CD4-positive, alpha-beta memory T cell (primary cell): Measurements from ENCODE around the gene INPP4B. TPM values are rescaled to one million over a fixed set of nuclear protein-coding genes. Genes with fewer than 3 reads are reported as not detected.
A peak's percentile ranks its signal among the peaks of the same experiment; 100 is the strongest.

Experiments
- CTCF ChIA-PET: fragments of 350-600 bp; sonication (Branson Sonifier 250); formaldehyde crosslinking; loops from one replicate; lab custom pipeline; 2021; ENCODE audit warnings: inconsistent platforms; ENCODE audit not compliant: partially characterized antibody; lab: Charles Lee
- POLR2A ChIA-PET: fragments of 350-600 bp; sonication (Branson Sonifier 250); formaldehyde crosslinking; loops from one replicate; lab custom pipeline; 2021; ENCODE audit not compliant: partially characterized antibody; lab: Charles Lee
- DNase-seq, 5 donors: peaks; one replicate each; pipeline versions ENCODE4 v3.0.0 to v3.0.0-alpha.2; 2020 to 2022; ENCODE audit warnings: mixed read lengths in 1 of 5
- H3K27ac ChIP-seq: one replicate; pipeline ENCODE4 v1.7.0; 2013; ENCODE audit warnings: low read depth, low read length
- H3K27me3 ChIP-seq: 2 replicates; pipeline ENCODE4 v1.7.0; 2013; ENCODE audit warnings: mild to moderate bottlenecking, low read length, moderate library complexity; ENCODE audit not compliant: insufficient read depth
- H3K36me3 ChIP-seq: 2 replicates; pipeline ENCODE4 v1.7.0; 2013; ENCODE audit warnings: mild to moderate bottlenecking, low read length, moderate library complexity; ENCODE audit not compliant: insufficient read depth
- H3K4me1 ChIP-seq: 2 replicates; pipeline ENCODE4 v1.7.0; 2013; ENCODE audit warnings: mild to moderate bottlenecking, low read length, moderate library complexity; ENCODE audit not compliant: insufficient read depth
- H3K4me3 ChIP-seq, 2 donors: one replicate each; pipeline ENCODE4 v1.7.0; 2013; ENCODE audit warnings: low read length in 2 of 2, mild to moderate bottlenecking in 1 of 2
- H3K9me3 ChIP-seq, 2 donors: one replicate each; pipeline ENCODE4 v1.7.0; 2013; ENCODE audit warnings: low read length in 2 of 2, control low read depth in 1 of 2; ENCODE audit not compliant: control insufficient read depth in 1 of 2
- H3K27ac Mint-ChIP-seq, 7 donors: one replicate each; pipeline ENCODE4 v1.8.0; 2020 to 2021; ENCODE audit warnings: mixed read lengths in 7 of 7, mild to moderate bottlenecking in 6 of 7, inconsistent platforms in 3 of 7, moderate library complexity in 3 of 7
- H3K27me3 Mint-ChIP-seq, 2 donors: one replicate each; pipeline ENCODE4 v1.8.0; 2020 to 2021; ENCODE audit warnings: mixed read lengths in 2 of 2
- H3K36me3 Mint-ChIP-seq, 2 donors: one replicate each; pipeline ENCODE4 v1.8.0; 2020 to 2021; ENCODE audit warnings: mixed read lengths in 2 of 2, inconsistent platforms in 1 of 2, mild to moderate bottlenecking in 1 of 2
- H3K4me1 Mint-ChIP-seq, 4 donors: one replicate each; pipeline ENCODE4 v1.8.0; 2020 to 2021; ENCODE audit warnings: mixed read lengths in 4 of 4, mild to moderate bottlenecking in 1 of 4
- H3K4me3 Mint-ChIP-seq, 8 donors: one replicate each; pipeline ENCODE4 v1.8.0; 2020 to 2021; ENCODE audit warnings: mixed read lengths in 8 of 8, mild to moderate bottlenecking in 7 of 8, moderate library complexity in 6 of 8, inconsistent platforms in 3 of 8
- H3K9me3 Mint-ChIP-seq, 8 donors: one replicate each; pipeline ENCODE4 v1.8.0; 2020 to 2021; ENCODE audit warnings: mixed read lengths in 8 of 8, mild to moderate bottlenecking in 5 of 8, inconsistent platforms in 3 of 8, moderate library complexity in 1 of 8
- intact Hi-C: fragments of 100-400 bp; cut with micrococcal nuclease; formaldehyde crosslinking; loops from one replicate; pipeline ENCODE4 v1.15.1; 2023
- polyA plus RNA-seq, 2 donors: library from polyadenylated mRNA; unstranded; fragments of 300-500 nt; fragmentation: Illumina TruSeq; gene quantifications; one replicate each; pipeline ENCODE4 v1.2.3, GENCODE V29; 2021
- total RNA-seq, 2 experiments: library from RNA; stranded (reverse); gene quantifications; one replicate each; pipeline ENCODE4 v1.2.3, GENCODE V29; 2021

Gene INPP4B
- total and polyA plus RNA-seq, 4 experiments from 2014 or later = 76.7 to 112 (median 80.8) TPM

DNA sequence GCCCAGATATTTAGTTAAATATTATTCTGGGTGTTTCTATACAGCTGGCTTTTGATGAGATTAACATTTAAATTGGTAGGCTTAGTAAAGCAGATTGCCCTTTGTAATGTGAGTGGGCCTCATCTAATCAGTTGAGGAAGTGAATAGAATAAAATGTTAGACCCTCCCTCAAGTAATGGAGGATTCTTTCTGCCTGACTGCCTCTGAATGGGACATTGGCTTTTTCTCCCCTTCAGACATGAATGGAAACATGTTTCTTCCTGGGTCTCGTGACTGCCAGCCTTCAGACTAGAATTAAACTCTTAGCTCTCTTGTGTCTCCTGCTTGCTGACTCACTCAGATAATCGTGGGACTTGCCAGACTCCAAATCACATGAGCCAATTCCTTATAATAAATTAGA, 266.7 kb downstream of the INPP4B start:
- H3K4me1 Mint-ChIP-seq = peaks cover 34 to 61% (median 48%) of the 10 kb centered on the region in 4 donors
- Histone ChIP-seq H3K27me3 (no peaks in the 10 kb centered on the region), H3K4me3 (no peak overlapping the region), H3K27ac (no peak overlapping the region), H3K4me1 (peaks cover 12% of the 10 kb centered on the region), H3K36me3 (peaks cover 4% of the 10 kb centered on the region), H3K9me3 (no peaks in the 10 kb centered on the region)
- H3K27me3 Mint-ChIP-seq = no peaks in the 10 kb centered on the region
- intact Hi-C loops = no loop called here
- no peak overlapping the region for H3K4me3 Mint-ChIP-seq
- CTCF ChIA-PET = interaction anchor here (0.6 kb wide), 1 partner anchor 71 kb away, joined by 3 read pairs; no protein-coding TSS in a partner anchor
- peak overlapping the region in 1 of 7 donors; percentile 70 for H3K27ac Mint-ChIP-seq
- peaks cover 0 to 4% (median 0%) of the 10 kb centered on the region in 8 donors for H3K9me3 Mint-ChIP-seq
- H3K36me3 Mint-ChIP-seq = peaks cover 53 to 78% of the 10 kb centered on the region in 2 donors
- DNase-seq = no peak
- POLR2A ChIA-PET = interaction anchor here (1.1 to 1.3 kb wide), 2 partner anchors 12 to 13 kb away, joined by 3 to 4 read pairs; no protein-coding TSS in a partner anchor

DNA sequence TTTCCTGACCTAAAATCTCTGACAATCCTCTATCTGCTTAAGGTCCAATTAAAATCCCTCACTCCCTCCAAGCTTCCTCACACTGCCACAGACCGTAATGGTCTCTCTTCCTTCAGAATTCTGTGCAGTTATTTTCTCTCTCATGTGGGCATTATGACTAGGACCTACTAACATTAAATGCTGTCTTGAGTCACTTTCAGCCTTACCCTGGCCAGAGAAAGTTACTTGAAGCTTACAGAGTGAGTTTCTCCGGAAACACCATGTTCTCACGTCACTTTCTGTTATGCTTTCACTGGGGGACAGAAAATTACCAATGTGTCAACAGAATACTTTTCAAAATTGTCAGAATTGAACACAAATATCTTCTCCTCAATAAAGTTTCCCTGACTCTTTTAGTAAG, 271.8 kb downstream of the INPP4B start:
- no peak overlapping the region for H3K4me3 ChIP-seq
- H3K27me3 ChIP-seq = no peaks in the 10 kb centered on the region
- H3K27me3 Mint-ChIP-seq = no peaks in the 10 kb centered on the region
- intact Hi-C loops = no loop called here
- ChIA-PET CTCF (interaction anchor here (1.2 kb wide), 1 partner anchor 146 kb away, joined by 3 read pairs; no protein-coding TSS in a partner anchor), POLR2A (interaction anchor here (0.7 to 2.6 kb wide), 8 partner anchors 8 to 188 kb away, joined by 3 to 13 read pairs (median 4); no protein-coding TSS in a partner anchor)
- H3K9me3 ChIP-seq = no peaks in the 10 kb centered on the region
- peak overlapping the region; percentile 21 to 71 (median 64) for H3K4me3 Mint-ChIP-seq
- H3K9me3 Mint-ChIP-seq = peaks cover 0 to 6% (median 0%) of the 10 kb centered on the region in 8 donors
- H3K27ac ChIP-seq = no peak overlapping the region
- peaks cover 50 to 69% of the 10 kb centered on the region in 2 donors for H3K36me3 Mint-ChIP-seq
- no peaks in the 10 kb centered on the region for H3K36me3 ChIP-seq
- peaks cover 55% of the 10 kb centered on the region for H3K4me1 ChIP-seq
- peak overlapping the region; percentile 31 to 82 (median 76) for H3K27ac Mint-ChIP-seq
- DNase-seq = no peak
- peaks cover 45 to 70% (median 58%) of the 10 kb centered on the region in 4 donors for H3K4me1 Mint-ChIP-seq

DNA sequence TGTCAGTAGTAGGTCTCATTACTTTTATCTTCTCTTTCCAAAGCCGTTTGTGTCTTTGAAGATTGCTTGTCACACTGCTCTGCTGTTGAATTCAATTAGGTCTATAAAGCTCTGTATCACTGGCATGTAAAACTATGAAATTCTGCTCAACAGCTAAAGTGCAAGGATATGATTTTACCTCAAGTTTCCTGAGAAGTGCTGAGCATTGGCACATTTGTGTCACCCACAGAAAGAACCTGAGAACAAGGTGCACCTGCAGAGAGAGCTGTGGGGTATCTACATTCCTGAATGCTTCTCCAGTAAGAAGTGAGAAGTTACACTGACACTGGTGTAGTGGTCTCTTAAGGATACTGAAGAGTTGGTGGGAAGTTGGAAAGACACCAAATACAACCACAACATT, 274.0 kb downstream of the INPP4B start:
- no peaks in the 10 kb centered on the region for H3K27me3 Mint-ChIP-seq
- no peaks in the 10 kb centered on the region for H3K36me3 ChIP-seq
- H3K4me1 ChIP-seq = peaks cover 63% of the 10 kb centered on the region
- peaks cover 40 to 52% of the 10 kb centered on the region in 2 donors for H3K36me3 Mint-ChIP-seq
- H3K27me3 ChIP-seq = no peaks in the 10 kb centered on the region
- H3K27ac Mint-ChIP-seq = peak overlapping the region in 5 of 7 donors; percentile 10 to 77 (median 58)
- DNase-seq = no peak
- intact Hi-C loops = no loop called here
- H3K4me3 ChIP-seq = no peak overlapping the region
- peak overlapping the region; percentile 9 to 71 (median 30) for H3K4me3 Mint-ChIP-seq
- CTCF ChIA-PET = interaction anchor here (1.3 to 1.4 kb wide), 2 partner anchors 170 to 219 kb away, joined by 3 read pairs; no protein-coding TSS in a partner anchor
- H3K9me3 Mint-ChIP-seq = peaks cover 0 to 3% (median 0%) of the 10 kb centered on the region in 8 donors
- POLR2A ChIA-PET = interaction anchor here (0.6 to 7.9 kb wide), 2 partner anchors 128 to 167 kb away, joined by 3 to 166 read pairs; no protein-coding TSS in a partner anchor
- H3K4me1 Mint-ChIP-seq = peaks cover 40 to 74% (median 53%) of the 10 kb centered on the region in 4 donors
- H3K27ac ChIP-seq = no peak overlapping the region
- no peaks in the 10 kb centered on the region for H3K9me3 ChIP-seq

DNA sequence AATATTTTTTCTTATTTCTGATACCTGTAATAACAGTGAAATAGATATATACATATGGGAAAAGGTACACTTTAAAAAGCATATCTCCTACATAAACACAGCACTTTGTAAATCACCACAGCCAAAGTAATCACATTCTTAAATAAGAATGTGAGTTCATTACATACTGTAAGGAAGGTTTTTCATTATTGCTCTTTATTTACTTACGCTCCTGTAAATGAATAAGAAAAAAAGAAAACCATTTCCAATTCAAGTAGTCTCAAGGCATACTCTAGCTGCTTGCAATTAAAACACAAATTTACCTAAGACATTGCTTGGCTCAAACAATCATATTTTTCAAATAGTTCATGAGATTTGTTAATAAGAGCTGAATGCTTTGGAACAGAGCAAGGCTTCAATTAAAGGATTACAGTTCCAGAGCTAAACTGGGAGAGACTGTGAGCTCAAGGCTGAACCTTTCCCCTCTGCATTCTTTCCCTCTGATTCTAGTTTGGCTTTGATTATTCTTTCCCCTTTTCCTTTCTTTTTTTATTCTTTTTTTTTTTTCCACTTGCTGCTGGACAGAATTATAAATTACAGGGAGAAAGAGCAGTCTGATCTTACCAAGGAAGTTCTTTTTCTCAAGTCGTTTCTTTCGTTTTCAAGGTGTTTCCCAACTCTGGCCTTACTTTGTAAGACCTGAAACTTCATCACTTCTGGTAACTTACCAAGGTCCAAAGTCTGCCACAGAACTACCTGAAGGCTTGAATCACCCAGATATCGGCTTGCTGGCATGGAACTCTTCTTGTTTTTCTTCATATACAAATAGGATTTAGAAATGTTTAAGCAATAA, 278.3 kb downstream of the INPP4B start:
- Histone ChIP-seq H3K4me1 (peaks cover 74% of the 10 kb centered on the region), H3K4me3 (peak overlapping the region; percentile 53 to 57), H3K27me3 (no peaks in the 10 kb centered on the region), H3K9me3 (no peaks in the 10 kb centered on the region), H3K36me3 (no peaks in the 10 kb centered on the region), H3K27ac (peak overlapping the region; percentile 75)
- Mint-ChIP-seq H3K9me3 (peaks cover 0 to 4% (median 0%) of the 10 kb centered on the region in 8 donors), H3K36me3 (peaks cover 18 to 20% of the 10 kb centered on the region in 2 donors), H3K4me1 (peaks cover 37 to 84% (median 49%) of the 10 kb centered on the region in 4 donors), H3K4me3 (peak overlapping the region; percentile 80 to 97 (median 92)), H3K27me3 (no peaks in the 10 kb centered on the region), H3K27ac (peak overlapping the region; percentile 86 to 98 (median 96))
- no peak for DNase-seq
- CTCF ChIA-PET = interaction anchor here (0.8 to 6.2 kb wide), 32 partner anchors 8 to 441 kb away, joined by 3 to 107 read pairs (median 4); no protein-coding TSS in a partner anchor
- intact Hi-C loops = loop anchor here (1.0 to 5.0 kb wide), 10 partner anchors 9 to 441 kb away; no protein-coding TSS in a partner anchor
- POLR2A ChIA-PET = interaction anchor here (0.7 to 7.9 kb wide), 35 partner anchors 8 to 298 kb away, joined by 3 to 166 read pairs (median 10); no protein-coding TSS in a partner anchor

DNA sequence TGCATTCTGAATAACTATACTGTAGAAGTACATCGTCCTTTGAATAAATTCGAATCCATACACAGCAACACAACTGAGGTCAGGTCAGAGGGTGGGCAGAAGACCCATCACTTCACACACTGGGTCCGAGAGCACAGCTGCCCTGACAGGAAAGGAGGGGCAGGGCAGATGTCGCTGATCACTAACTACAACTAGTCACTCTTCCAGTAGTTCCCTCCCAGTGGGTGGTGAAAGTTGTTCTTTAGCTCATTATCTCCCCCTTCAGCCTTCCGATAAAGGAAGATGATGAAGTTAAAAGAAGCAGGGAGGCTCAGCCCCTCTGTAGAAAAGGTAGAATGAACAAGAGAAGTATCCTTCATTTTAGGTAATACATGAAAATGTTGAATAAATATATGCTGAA, 278.9 kb downstream of the INPP4B start:
- H3K27me3 ChIP-seq = no peaks in the 10 kb centered on the region
- peak overlapping the region; percentile 57 to 84 for H3K4me3 ChIP-seq
- Mint-ChIP-seq H3K4me1 (peaks cover 40 to 85% (median 50%) of the 10 kb centered on the region in 4 donors), H3K27me3 (no peaks in the 10 kb centered on the region), H3K4me3 (peak overlapping the region; percentile 80 to 97 (median 92)), H3K27ac (peak overlapping the region; percentile 86 to 98 (median 96)), H3K36me3 (peaks cover 16 to 18% of the 10 kb centered on the region in 2 donors), H3K9me3 (peaks cover 0 to 3% (median 0%) of the 10 kb centered on the region in 8 donors)
- peak overlapping the region; percentile 75 for H3K27ac ChIP-seq
- intact Hi-C loops = loop anchor here (1.0 to 5.0 kb wide), 8 partner anchors 10 to 440 kb away; no protein-coding TSS in a partner anchor
- H3K36me3 ChIP-seq = no peaks in the 10 kb centered on the region
- no peaks in the 10 kb centered on the region for H3K9me3 ChIP-seq
- peak; percentile 69 to 74 (median 72) for DNase-seq
- CTCF ChIA-PET = interaction anchor here (0.5 to 6.2 kb wide), 42 partner anchors 8 to 441 kb away, joined by 3 to 107 read pairs (median 4); no protein-coding TSS in a partner anchor
- H3K4me1 ChIP-seq = peaks cover 73% of the 10 kb centered on the region
- POLR2A ChIA-PET = interaction anchor here (0.6 to 7.9 kb wide), 39 partner anchors 8 to 325 kb away, joined by 3 to 166 read pairs (median 9); no protein-coding TSS in a partner anchor

DNA sequence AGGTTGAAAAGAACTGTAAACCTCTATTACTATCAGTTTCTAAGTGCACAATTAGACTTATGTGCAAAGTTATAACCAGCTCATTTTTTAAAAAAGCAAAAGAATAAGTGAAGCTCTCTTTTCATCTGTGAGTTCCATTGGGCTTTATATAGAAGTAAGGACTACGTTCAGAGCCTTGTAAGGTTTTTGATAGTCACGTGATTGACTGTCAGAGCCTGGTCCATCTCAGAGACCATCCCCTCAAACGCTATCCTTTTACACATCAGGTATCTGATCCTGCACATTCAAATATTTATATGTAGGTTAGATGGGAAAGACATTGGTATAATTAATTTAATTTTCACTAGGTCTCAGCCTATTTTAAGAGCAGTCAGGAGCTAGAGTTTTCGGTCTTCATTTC, 279.3 kb downstream of the INPP4B start:
- H3K4me3 ChIP-seq = peak overlapping the region; percentile 57 to 84
- Mint-ChIP-seq H3K36me3 (peaks cover 13 to 14% of the 10 kb centered on the region in 2 donors), H3K4me1 (peaks cover 38 to 85% (median 49%) of the 10 kb centered on the region in 4 donors), H3K9me3 (peaks cover 0 to 3% (median 0%) of the 10 kb centered on the region in 8 donors), H3K4me3 (peak overlapping the region; percentile 80 to 97 (median 92)), H3K27ac (peak overlapping the region; percentile 86 to 98 (median 96)), H3K27me3 (no peaks in the 10 kb centered on the region)
- H3K36me3 ChIP-seq = no peaks in the 10 kb centered on the region
- peaks cover 73% of the 10 kb centered on the region for H3K4me1 ChIP-seq
- intact Hi-C loops = loop anchor here (1.0 to 5.0 kb wide), 8 partner anchors 9 to 440 kb away; no protein-coding TSS in a partner anchor
- POLR2A ChIA-PET = interaction anchor here (0.6 to 7.9 kb wide), 41 partner anchors 9 to 325 kb away, joined by 3 to 166 read pairs (median 9); no protein-coding TSS in a partner anchor
- H3K27ac ChIP-seq = peak overlapping the region; percentile 75
- H3K9me3 ChIP-seq = no peaks in the 10 kb centered on the region
- H3K27me3 ChIP-seq = no peaks in the 10 kb centered on the region
- CTCF ChIA-PET = interaction anchor here (0.5 to 6.2 kb wide), 38 partner anchors 9 to 440 kb away, joined by 3 to 107 read pairs (median 4); no protein-coding TSS in a partner anchor
- DNase-seq = peak in 4 of 5 donors; percentile 32 to 54 (median 38)
